ENCODE results near the gene EFNA1.

EFNA1 gene

GRCh38 chr1:155135415-155136028 is 7.8 kb downstream of the EFNA1 start, which contains the start of gene SLC50A1 (continued):
- TF ChIP-seq ZBTB17 (tag by site-specific recombination; IDR thresholded peaks at IDR 0.05): 0 out of 2 replicates have a peak, but pooled peaks have one; percentile 61
- TF ChIP-seq ZNF184 (tag by site-specific recombination; IDR thresholded peaks at IDR 0.05): no peak
- no peak for TF ChIP-seq ZNF280D (tag by site-specific recombination; IDR thresholded peaks at IDR 0.05)
- no peak for TF ChIP-seq ZNF670 (tag by site-specific recombination; IDR thresholded peaks at IDR 0.05; ENCODE audit: low read depth)
- TF ChIP-seq ZNF558 (tag by site-specific recombination; IDR thresholded peaks at IDR 0.05): no peak
- TF ChIP-seq ZBTB10 (tag by site-specific recombination; IDR thresholded peaks at IDR 0.05): peak; percentile 33; the same call in 1 of the 2 replicates
- TF ChIP-seq ZNF510 (tag by site-specific recombination; IDR thresholded peaks at IDR 0.05; ENCODE audit: insufficient replicate concordance): no peak
- no peak for TF ChIP-seq ZNF211 (tag by site-specific recombination; IDR thresholded peaks at IDR 0.05; ENCODE audit: low read depth)
- TF ChIP-seq ZBTB1 (tag by site-specific recombination; IDR thresholded peaks at IDR 0.05): no peak
- no peak for TF ChIP-seq ZNF626 (tag by site-specific recombination; IDR thresholded peaks at IDR 0.05)
- TF ChIP-seq ZFP3 (tag by site-specific recombination; IDR thresholded peaks at IDR 0.05; ENCODE audit: low read depth): no peak
- peak; percentile 4; the same call in 1 of the 2 replicates for TF ChIP-seq ZBTB21 (tag by site-specific recombination; IDR thresholded peaks at IDR 0.05)
- no peak for TF ChIP-seq ZNF221 (tag by site-specific recombination; IDR thresholded peaks at IDR 0.05; ENCODE audit: borderline replicate concordance)
- no peak; the same call in 1 of the 2 replicates for TF ChIP-seq ZNF366 (tag by site-specific recombination; conservative IDR thresholded peaks at IDR 0.05)
- TF ChIP-seq ZNF785 (tag by site-specific recombination; IDR thresholded peaks at IDR 0.05): no peak
- no peak for TF ChIP-seq ZNF776 (tag by site-specific recombination; IDR thresholded peaks at IDR 0.05; ENCODE audit: borderline replicate concordance)
- TF ChIP-seq ZXDB (tag by site-specific recombination; IDR thresholded peaks at IDR 0.05): no peak
- TF ChIP-seq WT1 (tag by site-specific recombination; IDR thresholded peaks at IDR 0.05): no peak
- TF ChIP-seq GLI4 (tag by site-specific recombination; IDR thresholded peaks at IDR 0.05): no peak
- TF ChIP-seq PRDM6 (tag by site-specific recombination; IDR thresholded peaks at IDR 0.05): no peak
- TF ChIP-seq SETDB1 (IDR thresholded peaks at IDR 0.05; ENCODE audit: insufficient read length, low read length): no peak
- no peak for TF ChIP-seq ZNF548 (tag by site-specific recombination; IDR thresholded peaks at IDR 0.05)

Data from HEK293 (cell line).